Progenitor cell of endocrine pancreas (in vitro differentiated cells): ENCODE measurements around the gene OR5A1. TPM values are rescaled to one million over a fixed set of nuclear protein-coding genes. Genes with fewer than 3 reads are reported as not detected.

Experiments used
- DNase-seq: peaks from one replicate; pipeline ENCODE4 v3.0.0; 2021; ENCODE audit warnings: low spot score; ENCODE audit not compliant: unreplicated experiment
- H3K27ac Mint-ChIP-seq: 2 replicates; pipeline ENCODE4 v1.8.0; 2021; ENCODE audit warnings: mild to moderate bottlenecking, moderate library complexity, mixed read lengths
- H3K27me3 Mint-ChIP-seq: 2 replicates; pipeline ENCODE4 v1.8.0; 2021; ENCODE audit warnings: mixed read lengths
- H3K36me3 Mint-ChIP-seq: 2 replicates; pipeline ENCODE4 v1.8.0; 2022; ENCODE audit warnings: mixed read lengths; ENCODE audit not compliant: insufficient read depth
- H3K4me1 Mint-ChIP-seq: 2 replicates; pipeline ENCODE4 v1.8.0; 2021; ENCODE audit warnings: low read depth, mixed read lengths
- H3K4me3 Mint-ChIP-seq: 2 replicates; pipeline ENCODE4 v1.8.0; 2021; ENCODE audit warnings: low read depth, mild to moderate bottlenecking, moderate library complexity, mixed read lengths
- H3K9me3 Mint-ChIP-seq: 2 replicates; pipeline ENCODE4 v1.8.0; 2021; ENCODE audit warnings: low read depth, mixed read lengths
- total RNA-seq: library from RNA; stranded (reverse); gene quantifications from 2 replicates; pipeline ENCODE4 v1.2.1, GENCODE V29; 2021
- TF ChIP-seq, protein P1 (sequence below): fragments of 200-600 bp; sonication (generic); IDR thresholded peaks from one replicate; pipeline ENCODE4 v1.5.0; 2021; ENCODE audit warnings: antibody characterized with exemption, mild to moderate bottlenecking; ENCODE audit not compliant: unreplicated experiment

The OR5A1 gene
- total RNA-seq, 1 donor from 2014 or later = not detected

GRCh38 chr11:59413646-59414045 lies 22.6 kb upstream of the OR5A1 start:
- DNase-seq = no peak
- TF ChIP-seq, protein P1, sequence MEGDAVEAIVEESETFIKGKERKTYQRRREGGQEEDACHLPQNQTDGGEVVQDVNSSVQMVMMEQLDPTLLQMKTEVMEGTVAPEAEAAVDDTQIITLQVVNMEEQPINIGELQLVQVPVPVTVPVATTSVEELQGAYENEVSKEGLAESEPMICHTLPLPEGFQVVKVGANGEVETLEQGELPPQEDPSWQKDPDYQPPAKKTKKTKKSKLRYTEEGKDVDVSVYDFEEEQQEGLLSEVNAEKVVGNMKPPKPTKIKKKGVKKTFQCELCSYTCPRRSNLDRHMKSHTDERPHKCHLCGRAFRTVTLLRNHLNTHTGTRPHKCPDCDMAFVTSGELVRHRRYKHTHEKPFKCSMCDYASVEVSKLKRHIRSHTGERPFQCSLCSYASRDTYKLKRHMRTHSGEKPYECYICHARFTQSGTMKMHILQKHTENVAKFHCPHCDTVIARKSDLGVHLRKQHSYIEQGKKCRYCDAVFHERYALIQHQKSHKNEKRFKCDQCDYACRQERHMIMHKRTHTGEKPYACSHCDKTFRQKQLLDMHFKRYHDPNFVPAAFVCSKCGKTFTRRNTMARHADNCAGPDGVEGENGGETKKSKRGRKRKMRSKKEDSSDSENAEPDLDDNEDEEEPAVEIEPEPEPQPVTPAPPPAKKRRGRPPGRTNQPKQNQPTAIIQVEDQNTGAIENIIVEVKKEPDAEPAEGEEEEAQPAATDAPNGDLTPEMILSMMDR = no peak
- Mint-ChIP-seq H3K4me3 (no peak overlapping the region), H3K36me3 (no peaks in the 10 kb centered on the region), H3K27me3 (no peaks in the 10 kb centered on the region), H3K9me3 (peaks cover 21% of the 10 kb centered on the region), H3K27ac (no peak overlapping the region), H3K4me1 (peaks cover 2% of the 10 kb centered on the region)

DNA sequence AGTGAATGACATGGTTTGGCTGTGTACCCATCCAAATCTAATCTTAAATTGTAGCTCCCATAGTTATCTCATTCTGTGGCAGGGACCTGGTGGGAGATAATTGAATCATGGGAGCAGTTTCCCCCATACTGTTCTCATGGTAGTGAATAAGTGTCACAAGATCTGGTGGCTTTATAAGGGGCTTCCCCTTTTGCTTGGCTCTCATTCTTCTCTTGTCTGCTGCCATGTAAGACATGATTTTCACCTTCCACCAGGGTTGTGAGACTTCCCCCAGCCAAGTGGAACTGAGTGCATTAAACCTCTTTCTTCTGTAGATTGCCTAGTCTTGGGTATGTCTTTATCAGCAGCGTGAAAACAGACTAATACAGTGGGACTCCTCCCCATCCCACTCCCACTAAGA lies 21.2 kb upstream of the OR5A1 start:
- no peaks in the 10 kb centered on the region for H3K27me3 Mint-ChIP-seq
- TF ChIP-seq, protein P1 = no peak
- H3K9me3 Mint-ChIP-seq = peaks cover 14% of the 10 kb centered on the region
- no peak overlapping the region for H3K4me3 Mint-ChIP-seq
- no peaks in the 10 kb centered on the region for H3K36me3 Mint-ChIP-seq
- H3K4me1 Mint-ChIP-seq = peaks cover 2% of the 10 kb centered on the region
- no peak overlapping the region for H3K27ac Mint-ChIP-seq
- no peak for DNase-seq

GRCh38 chr11:59416613-59417012 lies 19.7 kb upstream of the OR5A1 start:
- no peaks in the 10 kb centered on the region for H3K27me3 Mint-ChIP-seq
- H3K36me3 Mint-ChIP-seq = no peaks in the 10 kb centered on the region
- no peak overlapping the region for H3K4me3 Mint-ChIP-seq
- peaks cover 4% of the 10 kb centered on the region for H3K9me3 Mint-ChIP-seq
- no peak overlapping the region for H3K27ac Mint-ChIP-seq
- DNase-seq = no peak
- peaks cover 2% of the 10 kb centered on the region for H3K4me1 Mint-ChIP-seq
- TF ChIP-seq, protein P1 = no peak

DNA sequence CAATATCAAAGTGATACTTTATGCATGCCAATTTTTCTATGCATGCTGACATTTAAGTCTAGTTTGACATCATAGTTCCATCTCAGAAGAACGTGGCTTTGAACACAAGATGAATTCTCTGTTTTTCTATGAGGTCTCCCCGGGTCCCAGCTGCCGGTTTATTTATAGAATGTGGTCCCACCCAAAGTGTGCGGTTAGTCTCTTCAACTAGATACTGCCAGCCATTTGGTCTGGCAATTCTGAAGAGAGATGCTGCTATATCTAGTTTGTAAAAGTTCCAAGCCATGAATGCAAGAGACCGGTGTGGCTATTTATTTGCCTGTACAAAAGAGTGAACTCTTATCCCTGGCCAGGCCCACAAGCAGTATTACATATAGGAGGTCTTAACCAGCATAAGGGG lies 19.2 kb upstream of the OR5A1 start:
- Mint-ChIP-seq H3K36me3 (no peaks in the 10 kb centered on the region), H3K27ac (no peak overlapping the region), H3K27me3 (no peaks in the 10 kb centered on the region), H3K4me3 (no peak overlapping the region), H3K4me1 (peaks cover 2% of the 10 kb centered on the region), H3K9me3 (peaks cover 4% of the 10 kb centered on the region)
- no peak for DNase-seq
- TF ChIP-seq, protein P1 = no peak

DNA sequence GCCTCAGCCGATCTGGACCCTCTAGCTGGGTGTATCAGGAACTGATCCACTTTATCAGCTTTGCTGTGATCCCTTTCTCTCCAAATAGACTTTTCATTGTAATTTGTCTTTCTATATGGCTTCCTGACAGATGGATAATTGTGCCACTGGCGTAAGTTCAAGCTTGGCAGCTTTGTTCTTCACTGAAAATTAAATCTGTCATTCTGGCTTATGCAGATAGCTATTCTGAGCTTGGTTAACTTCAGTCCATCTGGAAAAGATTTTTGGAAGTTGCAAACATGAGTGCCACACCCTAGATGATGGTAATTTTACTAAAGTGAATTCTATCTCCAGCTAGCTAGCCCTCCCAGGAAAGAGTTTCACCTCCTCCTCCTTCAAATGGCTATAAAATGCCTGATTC lies 18.1 kb upstream of the OR5A1 start:
- Mint-ChIP-seq H3K4me3 (no peak overlapping the region), H3K9me3 (no peaks in the 10 kb centered on the region), H3K27ac (no peak overlapping the region), H3K36me3 (no peaks in the 10 kb centered on the region), H3K27me3 (no peaks in the 10 kb centered on the region), H3K4me1 (peaks cover 2% of the 10 kb centered on the region)
- no peak for DNase-seq
- TF ChIP-seq, protein P1 = no peak
